GM23338 (cell line): ENCODE measurements around the gene ZDHHC8. TPM values are rescaled to one million over a fixed set of nuclear protein-coding genes. Genes with fewer than 3 reads are reported as not detected.

Experiments used
- ATAC-seq: fragments of 200-7000 bp; cut with Tn5 transposase; 3 replicates; pipeline ENCODE4 v1.9.1; 2020
- DNase-seq: peaks from one replicate; pipeline ENCODE4 v3.0.0-alpha.2; 2015; ENCODE audit warnings: low spot score
- H2AFZ ChIP-seq: fragments of 200-600 bp; sonication (generic); 2 replicates; pipeline ENCODE4 v1.8.0; 2016; ENCODE audit warnings: antibody characterized with exemption, mild to moderate bottlenecking, moderate library complexity
- H3F3A ChIP-seq: fragments of 200-600 bp; sonication (generic); replicated peaks from 2 replicates; pipeline ENCODE4 v1.8.0; 2017; ENCODE audit warnings: antibody characterized with exemption, mixed run types, low read depth
- H3K27ac ChIP-seq: fragments of 200-600 bp; sonication (generic); 2 replicates; pipeline ENCODE4 v1.6.1; 2016; ENCODE audit warnings: low read depth
- H3K27me3 ChIP-seq: fragments of 200-600 bp; sonication (generic); 2 replicates; pipeline ENCODE4 v1.8.0; 2016; ENCODE audit warnings: mild to moderate bottlenecking, mixed run types, moderate library complexity; ENCODE audit not compliant: insufficient read depth
- H3K36me3 ChIP-seq: fragments of 200-600 bp; sonication (generic); 2 replicates; pipeline ENCODE4 v1.8.0; 2016; ENCODE audit warnings: mild to moderate bottlenecking; ENCODE audit not compliant: insufficient read depth
- H3K4me1 ChIP-seq: fragments of 200-600 bp; sonication (generic); 2 replicates; pipeline ENCODE4 v1.8.0; 2016; ENCODE audit warnings: mild to moderate bottlenecking, moderate library complexity; ENCODE audit not compliant: insufficient read depth
- H3K4me2 ChIP-seq: fragments of 200-600 bp; sonication (generic); 2 replicates; pipeline ENCODE4 v1.7.1; 2017; ENCODE audit warnings: mixed run types
- H3K4me3 ChIP-seq: fragments of 200-600 bp; sonication (generic); 2 replicates; pipeline ENCODE4 v1.6.1; 2016; ENCODE audit warnings: mixed run types
- H3K79me2 ChIP-seq: fragments of 200-600 bp; sonication (generic); replicated peaks from 2 replicates; pipeline ENCODE4 v1.8.0; 2017; ENCODE audit warnings: mild to moderate bottlenecking; ENCODE audit not compliant: insufficient read depth
- H3K9me2 ChIP-seq: fragments of 200-600 bp; sonication (generic); 2 replicates; pipeline ENCODE4 v1.8.0; 2017; ENCODE audit not compliant: insufficient read depth
- H4K20me1 ChIP-seq: fragments of 200-600 bp; sonication (generic); replicated peaks from 2 replicates; pipeline ENCODE4 v1.8.0; 2017; ENCODE audit warnings: mild to moderate bottlenecking; ENCODE audit not compliant: insufficient read depth
- H3K27ac Mint-ChIP-seq: 2 replicates; pipeline ENCODE4 v1.8.0; 2020; ENCODE audit warnings: inconsistent platforms, mild to moderate bottlenecking, moderate library complexity, mixed read lengths
- H3K27me3 Mint-ChIP-seq: 3 replicates; pipeline ENCODE4 v1.8.0; 2022; ENCODE audit warnings: low read depth, mild to moderate bottlenecking, moderate library complexity, mixed read lengths, inconsistent platforms; ENCODE audit not compliant: insufficient read depth, poor library complexity
- H3K36me3 Mint-ChIP-seq: 3 replicates; pipeline ENCODE4 v1.8.0; 2021; ENCODE audit warnings: low read depth, mild to moderate bottlenecking, inconsistent platforms, moderate library complexity, mixed read lengths
- H3K4me1 Mint-ChIP-seq: 3 replicates; pipeline ENCODE4 v1.8.0; 2020; ENCODE audit warnings: mild to moderate bottlenecking, inconsistent platforms, mixed read lengths
- H3K4me3 Mint-ChIP-seq: 3 replicates; pipeline ENCODE4 v1.8.0; 2021; ENCODE audit warnings: moderate library complexity, mild to moderate bottlenecking, inconsistent platforms, mixed read lengths
- H3K9me3 Mint-ChIP-seq: 3 replicates; pipeline ENCODE4 v1.8.0; 2020; ENCODE audit warnings: moderate library complexity, mild to moderate bottlenecking, inconsistent platforms, mixed read lengths
- CREB1 ChIP-seq: fragments of 250-450 bp; sonication (Bioruptor Pico); IDR thresholded peaks from 2 replicates; pipeline ENCODE4 v1.5.0; 2020; ENCODE audit warnings: low read depth, mild to moderate bottlenecking, moderate library complexity
- CTCF ChIP-seq, 2 experiments: fragments of 200-600 bp in 1 of 2; sonication (generic) in 1 of 2; conservative IDR thresholded peaks; 2 replicates each; pipeline versions ENCODE4 v1.5.1 to v1.6.1; 2016 to 2017; ENCODE audit warnings: antibody characterized with exemption in 2 of 2, low read depth in 2 of 2, mild to moderate bottlenecking in 2 of 2, moderate library complexity in 1 of 2
- ETS1 ChIP-seq: IDR thresholded peaks from 2 replicates; pipeline ENCODE4 v1.6.1; 2016; ENCODE audit warnings: antibody characterized with exemption
- EZH2 ChIP-seq: fragments of 200-600 bp; sonication (generic); IDR thresholded peaks from one replicate; pipeline ENCODE4 v1.8.0; 2017; ENCODE audit warnings: antibody characterized with exemption, mild to moderate bottlenecking, low read depth; ENCODE audit not compliant: unreplicated experiment
- EZH2phosphoT487 ChIP-seq: fragments of 200-600 bp; sonication (generic); IDR thresholded peaks from one replicate; pipeline ENCODE4 v1.8.1; 2018; ENCODE audit warnings: antibody characterized with exemption; ENCODE audit not compliant: unreplicated experiment
- JUNB ChIP-seq: IDR thresholded peaks from one replicate; pipeline ENCODE4 v1.6.1; 2016; ENCODE audit warnings: antibody characterized with exemption; ENCODE audit not compliant: unreplicated experiment
- NANOG ChIP-seq: IDR thresholded peaks from 2 replicates; pipeline ENCODE4 v1.6.1; 2016; ENCODE audit warnings: antibody characterized with exemption, borderline replicate concordance
- REST ChIP-seq: IDR thresholded peaks from one replicate; pipeline ENCODE4 v1.6.1; 2018; ENCODE audit warnings: antibody characterized with exemption; ENCODE audit not compliant: unreplicated experiment
- STAT1 ChIP-seq: IDR thresholded peaks from one replicate; pipeline ENCODE4 v1.6.1; 2016; ENCODE audit warnings: antibody characterized with exemption; ENCODE audit not compliant: unreplicated experiment
- ZNF114 ChIP-seq: fragments of 250-450 bp; sonication (Bioruptor Pico); IDR thresholded peaks from 2 replicates; pipeline ENCODE4 v1.5.0; 2020; ENCODE audit warnings: mild to moderate bottlenecking, moderate library complexity
- ZNF331 ChIP-seq: fragments of 250-450 bp; sonication (Bioruptor Pico); IDR thresholded peaks from 2 replicates; pipeline ENCODE4 v1.5.0; 2020; ENCODE audit warnings: low read depth, mild to moderate bottlenecking, moderate library complexity
- polyA plus RNA-seq: library from polyadenylated mRNA; unstranded; fragments of >200 nt; fragmentation: Nextera tagmentation; extraction: Ambion mirVana; gene quantifications from 2 replicates; pipeline ENCODE4 v1.2.1, GENCODE V29; 2016
- total RNA-seq: library from RNA; depleted of rRNA; stranded (reverse); fragments of >200 nt; shearing (Covaris generic); gene quantifications from 2 replicates; pipeline ENCODE4 v1.2.3, GENCODE V29; 2014

Gene ZDHHC8
- total and polyA plus RNA-seq, 2 experiments from 2014 or later: 13.7 to 47.6 TPM

GRCh38 chr22:20183823-20184222 lies 52.2 kb downstream of the ZDHHC8 start:
- no peak for ATAC-seq
- Mint-ChIP-seq H3K36me3 (no peaks in the 10 kb centered on the region), H3K9me3 (no peaks in the 10 kb centered on the region; the same call in 2 of the 3 replicates), H3K27ac (no peak overlapping the region), H3K4me1 (peaks cover 5% of the 10 kb centered on the region; the same call in 2 of the 3 replicates), H3K27me3 (peaks cover 13% of the 10 kb centered on the region), H3K4me3 (no peak overlapping the region)
- Histone ChIP-seq H3K4me3 (no peak overlapping the region), H3K4me1 (no peaks in the 10 kb centered on the region), H4K20me1 (no peaks in the 10 kb centered on the region), H3K79me2 (no peaks in the 10 kb centered on the region), H3F3A (no peaks in the 10 kb centered on the region), H3K27ac (no peak overlapping the region), H3K9me2 (no peaks in the 10 kb centered on the region), H2AFZ (no peak overlapping the region), H3K27me3 (no peaks in the 10 kb centered on the region), H3K4me2 (no peak overlapping the region), H3K36me3 (no peaks in the 10 kb centered on the region)
- TF ChIP-seq EZH2: no peak
- no peak for TF ChIP-seq ZNF331
- no peak for TF ChIP-seq ZNF114 (CRISPR knock-in tag)
- TF ChIP-seq NANOG: no peak
- no peak for TF ChIP-seq EZH2phosphoT487
- TF ChIP-seq REST: no peak
- no peak for DNase-seq

GRCh38 chr22:20184501-20185165 lies 53.0 kb downstream of the ZDHHC8 start:
- Mint-ChIP-seq H3K27ac (no peak overlapping the region), H3K9me3 (no peaks in the 10 kb centered on the region; the same call in 2 of the 3 replicates)
- TF ChIP-seq JUNB (no peak), ZNF331 (no peak), ZNF114 (CRISPR knock-in tag) (no peak), ETS1 (no peak), CREB1 (CRISPR knock-in tag) (no peak), NANOG (no peak), STAT1 (no peak), CTCF (conservative IDR thresholded peaks at IDR 0.05; ENCODE audit: low read depth in 2 of 2) (no peak), REST (no peak), EZH2 (no peak)

More at GRCh38 chr22:20184501-20185165, 53.0 kb downstream of the ZDHHC8 start:
- H3K27me3 ChIP-seq: no peaks in the 10 kb centered on the region
- no peaks in the 10 kb centered on the region for H3F3A ChIP-seq
- no peaks in the 10 kb centered on the region for H3K4me1 ChIP-seq
- ATAC-seq (no peak), DNase-seq (no peak)
- Mint-ChIP-seq H3K27me3 (peaks cover 13% of the 10 kb centered on the region), H3K4me1 (peaks cover 5% of the 10 kb centered on the region; the same call in 2 of the 3 replicates), H3K36me3 (no peaks in the 10 kb centered on the region), H3K4me3 (no peak overlapping the region)
- H2AFZ ChIP-seq: no peak overlapping the region
- H3K79me2 ChIP-seq: no peaks in the 10 kb centered on the region
- H4K20me1 ChIP-seq: no peaks in the 10 kb centered on the region
- H3K4me3 ChIP-seq: no peak overlapping the region
- H3K36me3 ChIP-seq: no peaks in the 10 kb centered on the region
- H3K27ac ChIP-seq: no peak overlapping the region
- H3K9me2 ChIP-seq: no peaks in the 10 kb centered on the region
- no peak overlapping the region for H3K4me2 ChIP-seq
